ENCODE data around the gene SERINC5. TPM values are rescaled to one million over a fixed set of nuclear protein-coding genes. Genes with fewer than 3 reads are reported as not detected.

The SERINC5 gene
- total RNA-seq, 1 experiment from 2014 or later: 19.4 TPM

DNA sequence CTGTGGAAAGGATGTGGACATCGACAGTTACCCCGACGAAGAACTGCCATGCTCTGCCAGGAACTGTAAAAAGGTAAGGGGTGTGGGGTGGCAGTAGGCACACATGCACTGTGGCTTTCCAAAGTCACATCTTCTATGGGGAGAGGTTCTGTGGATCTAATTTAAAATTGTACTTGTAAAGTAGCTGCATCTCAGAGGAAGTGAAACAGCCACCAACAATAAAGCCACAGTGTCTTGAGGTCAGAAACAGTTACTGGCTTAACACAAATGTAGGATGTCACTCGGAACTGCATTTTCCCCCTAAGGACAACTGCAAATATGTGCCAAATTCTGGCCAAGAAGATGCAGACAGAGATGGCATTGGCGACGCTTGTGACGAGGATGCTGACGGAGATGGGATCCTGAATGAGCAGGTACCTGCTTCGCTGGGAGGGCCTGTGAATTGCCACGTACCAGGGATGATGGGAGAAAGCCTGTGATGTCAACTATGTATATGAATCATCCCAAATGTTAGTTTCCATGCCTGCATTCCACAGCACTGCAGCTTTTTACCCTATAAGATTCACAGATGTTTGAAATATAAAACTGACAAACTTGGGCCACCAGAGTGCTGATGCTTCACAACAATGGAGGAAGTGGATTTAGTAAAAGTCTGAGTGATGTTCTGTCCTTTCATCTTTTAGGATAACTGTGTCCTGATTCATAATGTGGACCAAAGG is 185.4 kb downstream of the SERINC5 start:
- in situ Hi-C loops (cut with HindIII; ENCODE audit: low pct_unique_long_range_greater_than_20kb, low sequenced_read_pairs): no loop called here

GRCh38 chr5:80069918-80070318 is 185.9 kb downstream of the SERINC5 start:
- no peak for DNase-seq (ENCODE audit: low read depth)
- in situ Hi-C loops (cut with HindIII; ENCODE audit: low pct_unique_long_range_greater_than_20kb, low sequenced_read_pairs): no loop called here

More for the DNA sequence above, 185.4 kb downstream of the SERINC5 start:
- no peak for DNase-seq (ENCODE audit: low read depth)

DNA sequence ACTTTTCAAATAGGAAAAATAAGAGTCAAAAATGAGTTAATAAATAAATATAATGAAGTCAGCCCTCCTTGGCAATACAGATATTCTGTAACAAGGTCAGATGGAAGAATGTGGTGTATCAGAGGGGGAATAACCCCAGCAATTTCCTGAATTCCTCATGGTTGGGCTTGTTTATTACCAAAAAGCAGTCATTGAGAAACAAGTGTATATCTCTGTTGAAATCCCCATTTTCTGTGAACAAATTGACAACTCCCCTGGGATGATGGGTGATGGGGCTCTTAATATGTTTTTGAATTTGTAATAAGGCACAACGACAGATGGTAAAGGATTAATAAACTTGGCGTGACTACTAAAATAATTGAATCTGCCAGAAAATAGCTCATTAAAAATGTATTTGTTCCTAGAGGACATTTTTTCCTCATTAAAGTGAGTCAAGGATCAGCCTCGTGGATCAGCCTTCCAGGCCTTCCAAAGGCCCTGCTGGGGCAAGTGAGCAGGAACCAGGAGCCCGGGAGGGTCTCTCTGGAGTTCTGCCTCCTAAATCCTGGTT is 186.5 kb downstream of the SERINC5 start:
- DNase-seq (ENCODE audit: low read depth): no peak
- in situ Hi-C loops (cut with HindIII; ENCODE audit: low pct_unique_long_range_greater_than_20kb, low sequenced_read_pairs): no loop called here

DNA sequence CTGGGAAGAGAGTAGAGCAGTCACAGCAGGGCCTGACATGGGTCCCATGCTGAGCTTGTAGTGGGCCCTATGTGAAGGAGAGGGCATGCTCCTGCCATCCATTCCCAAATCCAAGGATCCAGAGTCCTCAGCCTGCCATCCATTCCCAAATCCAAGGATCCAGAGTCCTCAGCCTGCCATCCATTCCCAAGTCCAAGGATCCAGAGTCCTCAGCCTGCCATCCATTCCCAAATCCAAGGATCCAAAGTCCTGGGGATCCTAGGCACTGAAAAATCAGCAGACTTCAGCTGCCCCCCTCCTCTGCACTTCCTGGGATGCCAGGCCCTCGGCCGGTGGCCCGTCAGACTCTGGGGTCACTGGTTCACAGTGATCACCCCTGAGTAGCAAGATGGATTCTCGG is 187.1 kb downstream of the SERINC5 start:
- no peak for DNase-seq (ENCODE audit: low read depth)
- in situ Hi-C loops (cut with HindIII; ENCODE audit: low pct_unique_long_range_greater_than_20kb, low sequenced_read_pairs): no loop called here

- in situ Hi-C loops (cut with HindIII; ENCODE audit: low pct_unique_long_range_greater_than_20kb, low sequenced_read_pairs): no loop called here
- DNase-seq (ENCODE audit: low read depth): no peak
Measured at GRCh38 chr5:80068246-80068636, 187.6 kb downstream of the SERINC5 start.

- in situ Hi-C loops (cut with HindIII; ENCODE audit: low pct_unique_long_range_greater_than_20kb, low sequenced_read_pairs): no loop called here
- DNase-seq (ENCODE audit: low read depth): no peak
Measured at GRCh38 chr5:80067531-80068245, 188.2 kb downstream of the SERINC5 start.

DNA sequence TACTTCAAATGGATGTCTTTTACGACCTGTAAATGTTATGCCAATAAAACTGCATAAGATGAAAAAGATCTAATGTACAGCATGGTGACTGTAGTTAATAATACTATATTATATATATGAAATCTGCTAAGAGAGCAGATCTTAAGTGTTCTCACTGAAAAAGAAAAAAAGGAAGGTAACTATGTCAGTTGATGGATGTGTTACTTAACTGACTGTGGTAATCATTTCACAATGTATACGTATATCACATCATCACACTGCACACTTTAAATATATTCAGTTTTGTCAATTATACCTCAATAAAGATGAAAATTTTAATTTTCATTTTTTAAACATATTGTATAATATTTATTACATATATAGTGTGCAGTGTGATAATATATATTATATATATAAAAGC is 188.8 kb downstream of the SERINC5 start:
- DNase-seq (ENCODE audit: low read depth): no peak
- in situ Hi-C loops (cut with HindIII; ENCODE audit: low pct_unique_long_range_greater_than_20kb, low sequenced_read_pairs): no loop called here

DNA sequence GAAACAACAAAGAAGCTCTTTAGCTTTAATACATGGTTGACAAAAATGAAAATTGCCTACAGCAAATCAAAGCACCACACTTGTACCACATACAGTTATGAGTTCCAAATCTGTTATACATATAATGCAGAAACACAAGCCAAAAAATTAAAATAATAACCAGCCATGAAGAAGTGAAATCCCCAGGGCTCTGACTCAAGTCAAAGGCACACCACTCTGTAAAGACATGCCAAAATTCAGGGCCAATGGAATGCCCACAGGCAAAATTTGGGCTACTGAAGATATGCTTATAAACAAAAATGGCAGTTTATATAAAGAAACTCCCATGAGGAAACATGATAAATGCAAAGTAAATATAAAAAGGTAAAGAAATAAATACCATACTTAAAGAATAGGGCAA is 191.7 kb downstream of the SERINC5 start:
- in situ Hi-C loops (cut with HindIII; ENCODE audit: low pct_unique_long_range_greater_than_20kb, low sequenced_read_pairs): no loop called here
- no peak for DNase-seq (ENCODE audit: low read depth)

Other genes with a start within 250 kb of the SERINC5 start
- gene THBS4, start 220.7 kb downstream of the SERINC5 start, total RNA-seq (2014; rRNA removed; shearing (Covaris generic); ENCODE audit: low replicate concordance): 0.87 and 5.2 TPM in 2 replicates
- gene SPZ1, start 64.0 kb upstream of the SERINC5 start, total RNA-seq (2014; rRNA removed; shearing (Covaris generic); ENCODE audit: low replicate concordance): not detected in 2 replicates
- gene ZFYVE16, start 152.0 kb upstream of the SERINC5 start, total RNA-seq (2014; rRNA removed; shearing (Covaris generic); ENCODE audit: low replicate concordance): 4.5 and 5.8 TPM in 2 replicates
- gene FAM151B, start 232.1 kb upstream of the SERINC5 start, total RNA-seq (2014; rRNA removed; shearing (Covaris generic); ENCODE audit: low replicate concordance): 0.20 and 0.32 TPM in 2 replicates

Data from Caki2 (cell line).